Smooth muscle cell (in vitro differentiated cells): ENCODE results near the gene GMEB2. TPM values are rescaled to one million over a fixed set of nuclear protein-coding genes. Genes with fewer than 3 reads are reported as not detected.

Experiments
- DNase-seq: peaks from one replicate; lab custom pipeline; 2025; ENCODE audit not compliant: unreplicated experiment; lab: John Stamatoyannopoulos, UW
- H2AFZ ChIP-seq: fragments of 200-600 bp; sonication (generic); 2 replicates; pipeline ENCODE4 v1.6.0; 2016; ENCODE audit warnings: antibody characterized with exemption, low read depth, mild to moderate bottlenecking
- H3F3A ChIP-seq: fragments of 200-600 bp; sonication (generic); 2 replicates; pipeline ENCODE4 v1.6.0; 2017; ENCODE audit warnings: antibody characterized with exemption, low read depth
- H3K27ac ChIP-seq: fragments of 200-600 bp; sonication (generic); 2 replicates; pipeline ENCODE4 v1.5.1; 2016; ENCODE audit warnings: low read depth, mild to moderate bottlenecking
- H3K27me3 ChIP-seq: fragments of 200-600 bp; sonication (generic); 2 replicates; pipeline ENCODE4 v1.6.1; 2016; ENCODE audit warnings: low read depth, mild to moderate bottlenecking
- H3K36me3 ChIP-seq: fragments of 200-600 bp; sonication (generic); 2 replicates; pipeline ENCODE4 v1.5.1; 2016; ENCODE audit warnings: low read depth
- H3K4me1 ChIP-seq: fragments of 200-600 bp; sonication (generic); 2 replicates; pipeline ENCODE4 v1.5.1; 2016; ENCODE audit warnings: low read depth
- H3K4me2 ChIP-seq: fragments of 200-600 bp; sonication (generic); 2 replicates; pipeline ENCODE4 v1.6.0; 2016; ENCODE audit warnings: mild to moderate bottlenecking
- H3K4me3 ChIP-seq: fragments of 200-600 bp; sonication (generic); 2 replicates; pipeline ENCODE4 v1.5.1; 2016; ENCODE audit warnings: mild to moderate bottlenecking
- H3K79me2 ChIP-seq: fragments of 200-600 bp; sonication (generic); 2 replicates; pipeline ENCODE4 v1.6.0; 2016; ENCODE audit warnings: low read depth, mild to moderate bottlenecking
- H3K9ac ChIP-seq: fragments of 200-600 bp; sonication (generic); 2 replicates; pipeline ENCODE4 v1.6.0; 2016; ENCODE audit warnings: low read depth
- H3K9me3 ChIP-seq: fragments of 200-600 bp; sonication (generic); replicated peaks from 2 replicates; pipeline ENCODE4 v1.5.1; 2016; ENCODE audit warnings: low read depth
- H4K20me1 ChIP-seq: fragments of 200-600 bp; sonication (generic); 2 replicates; pipeline ENCODE4 v1.6.0; 2016; ENCODE audit warnings: low read depth
- WGBS: methylation state at CpG from one replicate; pipeline ENCODE4 v1.1.7; 2016; ENCODE audit warnings: low lambda C conversion rate; 5-methylcytosine and 5-hydroxymethylcytosine counted together
- polyA plus RNA-seq: library from polyadenylated mRNA; unstranded; fragments of >200 nt; fragmentation: Nextera tagmentation; extraction: Ambion mirVana; gene quantifications from 2 replicates; pipeline ENCODE4 v1.2.1, GENCODE V29; 2016
- total RNA-seq: library from RNA; depleted of rRNA; stranded (reverse); fragments of >200 nt; gene quantifications from 2 replicates; pipeline ENCODE4 v1.2.3, GENCODE V29; 2014
- TF ChIP-seq, protein P1 (sequence below): fragments of 200-600 bp; sonication (generic); IDR thresholded peaks from 2 replicates; pipeline ENCODE4 v1.5.1; 2017; ENCODE audit warnings: borderline replicate concordance, mild to moderate bottlenecking, antibody characterized with exemption; ENCODE audit not compliant: insufficient read depth, poor library complexity, severe bottlenecking

GMEB2 gene
- total and polyA plus RNA-seq, 2 experiments from 2014 or later = 8.9 to 11.3 TPM

DNA sequence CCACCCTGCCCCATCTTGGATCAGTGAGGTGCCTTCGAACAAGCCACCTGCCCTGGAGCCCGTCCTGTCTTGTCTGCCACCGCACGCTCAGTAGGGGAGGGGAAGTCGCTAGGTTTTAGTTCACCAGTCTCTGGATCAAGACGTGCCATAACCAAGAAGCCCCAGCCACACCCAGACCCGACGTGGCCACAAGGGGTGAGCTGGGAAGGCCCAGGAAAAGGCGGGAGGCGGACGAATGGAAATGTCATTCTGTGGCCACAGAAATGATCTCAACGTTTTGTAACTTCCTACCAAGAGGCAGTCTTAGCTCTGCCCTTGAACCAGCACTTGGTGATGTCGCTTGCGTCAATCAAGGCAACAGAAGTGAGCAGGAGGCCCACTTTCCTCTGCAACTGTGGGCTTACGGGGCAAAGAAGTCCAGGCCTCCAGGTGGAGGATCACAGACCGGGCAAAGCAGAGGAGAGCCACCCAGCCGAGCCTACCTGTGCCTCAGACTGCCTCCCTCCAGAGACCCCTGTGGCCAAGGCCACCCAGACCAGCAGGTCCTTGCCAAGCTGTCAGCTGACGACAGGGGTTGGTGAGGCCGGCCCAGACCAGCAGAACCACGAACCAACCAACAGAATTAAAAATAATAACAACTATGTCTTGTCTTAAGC, 14.5 kb downstream of the GMEB2 start:
- H3K9me3 ChIP-seq = no peaks in the 10 kb centered on the region

DNA sequence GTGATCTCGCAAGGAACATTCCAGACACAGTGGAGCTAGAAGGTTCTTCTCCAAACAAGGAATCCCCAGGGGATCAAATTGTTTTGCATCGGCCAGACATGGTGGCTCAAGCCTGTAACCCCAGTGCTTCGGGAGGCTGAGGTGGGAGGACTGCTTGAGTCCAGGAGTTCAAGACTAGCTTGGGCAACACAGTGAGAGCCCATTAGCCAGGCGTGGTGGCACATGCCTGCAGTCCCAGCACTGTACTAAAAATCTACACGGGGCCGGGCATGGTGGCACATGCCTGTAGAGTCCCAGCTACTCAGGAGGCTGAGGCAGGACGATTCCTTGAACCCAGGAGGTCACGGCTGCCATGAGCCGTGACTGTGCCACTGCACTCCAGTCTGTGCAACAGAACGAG, 15.3 kb downstream of the GMEB2 start:
- peaks cover 12% of the 10 kb centered on the region for H3K79me2 ChIP-seq
- no peaks in the 10 kb centered on the region for H3F3A ChIP-seq
- H4K20me1 ChIP-seq = peaks cover 55% of the 10 kb centered on the region
- no peak for DNase-seq
- no peak overlapping the region for H3K4me2 ChIP-seq
- WGBS = 94% methylated on average over 10 of the region's 10 CpGs
- no peak overlapping the region for H3K27ac ChIP-seq
- no peak overlapping the region for H3K9ac ChIP-seq
- no peaks in the 10 kb centered on the region for H3K36me3 ChIP-seq
- H3K9me3 ChIP-seq = no peaks in the 10 kb centered on the region
- no peaks in the 10 kb centered on the region for H3K27me3 ChIP-seq
- no peaks in the 10 kb centered on the region for H3K4me1 ChIP-seq
- no peak overlapping the region for H3K4me3 ChIP-seq
- H2AFZ ChIP-seq = no peak overlapping the region
- TF ChIP-seq, protein P1, sequence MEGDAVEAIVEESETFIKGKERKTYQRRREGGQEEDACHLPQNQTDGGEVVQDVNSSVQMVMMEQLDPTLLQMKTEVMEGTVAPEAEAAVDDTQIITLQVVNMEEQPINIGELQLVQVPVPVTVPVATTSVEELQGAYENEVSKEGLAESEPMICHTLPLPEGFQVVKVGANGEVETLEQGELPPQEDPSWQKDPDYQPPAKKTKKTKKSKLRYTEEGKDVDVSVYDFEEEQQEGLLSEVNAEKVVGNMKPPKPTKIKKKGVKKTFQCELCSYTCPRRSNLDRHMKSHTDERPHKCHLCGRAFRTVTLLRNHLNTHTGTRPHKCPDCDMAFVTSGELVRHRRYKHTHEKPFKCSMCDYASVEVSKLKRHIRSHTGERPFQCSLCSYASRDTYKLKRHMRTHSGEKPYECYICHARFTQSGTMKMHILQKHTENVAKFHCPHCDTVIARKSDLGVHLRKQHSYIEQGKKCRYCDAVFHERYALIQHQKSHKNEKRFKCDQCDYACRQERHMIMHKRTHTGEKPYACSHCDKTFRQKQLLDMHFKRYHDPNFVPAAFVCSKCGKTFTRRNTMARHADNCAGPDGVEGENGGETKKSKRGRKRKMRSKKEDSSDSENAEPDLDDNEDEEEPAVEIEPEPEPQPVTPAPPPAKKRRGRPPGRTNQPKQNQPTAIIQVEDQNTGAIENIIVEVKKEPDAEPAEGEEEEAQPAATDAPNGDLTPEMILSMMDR = no peak

More for the DNA sequence above, 14.5 kb downstream of the GMEB2 start:
- Histone ChIP-seq H3K79me2 (peaks cover 12% of the 10 kb centered on the region), H3K27ac (no peak overlapping the region), H3F3A (no peaks in the 10 kb centered on the region), H3K4me3 (no peak overlapping the region), H3K4me2 (no peak overlapping the region), H3K36me3 (no peaks in the 10 kb centered on the region), H3K9ac (no peak overlapping the region), H3K4me1 (no peaks in the 10 kb centered on the region), H2AFZ (no peak overlapping the region), H4K20me1 (peaks cover 52% of the 10 kb centered on the region), H3K27me3 (no peaks in the 10 kb centered on the region)
- DNase-seq = no peak
- TF ChIP-seq, protein P1 = no peak
- 90% methylated on average over 20 of the region's 20 CpGs for WGBS

DNA sequence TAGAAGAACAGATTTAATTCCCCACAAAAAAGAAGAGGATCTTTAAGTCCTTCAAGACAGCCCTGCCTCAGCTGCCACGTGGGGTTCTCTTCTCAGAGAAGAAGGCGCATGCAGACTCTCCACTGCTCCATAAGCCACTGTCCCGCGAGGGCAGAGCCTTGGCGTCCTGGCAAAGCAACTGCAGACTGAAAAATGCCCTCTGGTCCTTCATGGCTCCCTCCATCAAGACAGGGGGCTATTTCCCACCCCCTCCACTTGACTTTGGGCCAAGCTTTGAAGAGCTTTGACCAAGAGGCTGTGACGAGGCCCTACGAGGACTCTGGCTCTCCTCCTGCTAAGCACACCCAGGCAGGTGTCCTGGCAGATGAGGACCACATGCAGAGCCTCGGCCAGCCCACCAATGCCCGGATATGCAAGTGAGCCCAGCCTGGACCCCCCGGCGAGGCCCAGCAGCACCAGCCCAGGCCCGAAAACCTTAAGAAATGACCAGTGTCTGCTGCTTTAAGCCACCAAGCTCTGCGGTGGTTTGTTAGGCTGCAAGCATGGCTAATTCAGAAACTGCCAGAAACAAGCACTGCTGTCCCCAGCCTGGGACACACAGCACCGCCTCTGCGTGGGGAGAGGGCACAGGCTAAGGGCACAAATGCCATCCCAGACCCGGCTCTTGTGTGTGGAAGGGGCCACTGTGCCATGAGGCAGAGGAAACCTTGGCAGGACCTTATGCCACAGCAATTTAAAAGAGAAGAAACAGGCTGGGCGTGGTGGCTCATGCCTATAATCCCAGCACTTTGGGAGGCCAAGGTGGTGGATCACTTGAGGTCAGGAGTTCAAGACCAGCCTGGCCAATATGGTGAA, 16.1 kb downstream of the GMEB2 start:
- H3K79me2 ChIP-seq = peaks cover 12% of the 10 kb centered on the region
- H3K4me3 ChIP-seq = no peak overlapping the region
- H3K27me3 ChIP-seq = no peaks in the 10 kb centered on the region
- no peak overlapping the region for H3K4me2 ChIP-seq
- WGBS = 96% methylated on average over 17 of the region's 17 CpGs
- H3K9ac ChIP-seq = no peak overlapping the region
- H2AFZ ChIP-seq = no peak overlapping the region
- H3K4me1 ChIP-seq = no peaks in the 10 kb centered on the region
- TF ChIP-seq, protein P1 = no peak
- H3K9me3 ChIP-seq = no peaks in the 10 kb centered on the region
- no peak overlapping the region for H3K27ac ChIP-seq
- peaks cover 63% of the 10 kb centered on the region for H4K20me1 ChIP-seq
- H3F3A ChIP-seq = no peaks in the 10 kb centered on the region
- DNase-seq = no peak
- no peaks in the 10 kb centered on the region for H3K36me3 ChIP-seq
